ACHN (cell line): ENCODE measurements around the gene ERP29.
"Not testable (repeated sequence)": the region's sequence is repeated elsewhere in the genome, so short reads cannot be mapped to it uniquely, and the experiment has no call there.

Source experiments
- DNase-seq: peaks from one replicate; pipeline ENCODE4 v3.0.0-alpha.2; 2015
- in situ Hi-C: cut with HindIII; loops from 2 replicates; pipeline ENCODE4 v1.10.0; 2017; ENCODE audit warnings: low sequenced_read_pairs, low pct_ligation_motif_present, low pct_unique_long_range_greater_than_20kb

The ERP29 gene

DNA sequence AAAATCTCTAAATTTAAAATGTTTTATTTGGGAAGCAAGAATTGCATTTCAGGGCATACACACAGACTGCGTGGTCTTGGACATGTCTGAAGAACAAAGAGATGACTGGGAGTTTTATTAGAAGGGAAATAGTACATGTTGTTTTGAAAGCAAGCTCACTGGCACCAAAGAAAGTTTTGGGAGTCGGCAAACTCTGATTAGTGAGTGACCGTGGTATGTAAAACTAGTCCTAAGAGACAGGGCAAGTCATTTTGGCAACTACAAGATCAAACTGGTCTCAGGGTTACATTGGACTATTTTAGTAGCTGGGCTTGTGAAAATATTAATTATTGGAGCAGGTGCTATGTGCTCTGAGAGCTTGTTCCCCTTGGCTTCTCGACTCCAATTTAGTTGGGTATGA, 15.2 kb upstream of the ERP29 start:
- DNase-seq = no peak
- in situ Hi-C loops = no loop called here

DNA sequence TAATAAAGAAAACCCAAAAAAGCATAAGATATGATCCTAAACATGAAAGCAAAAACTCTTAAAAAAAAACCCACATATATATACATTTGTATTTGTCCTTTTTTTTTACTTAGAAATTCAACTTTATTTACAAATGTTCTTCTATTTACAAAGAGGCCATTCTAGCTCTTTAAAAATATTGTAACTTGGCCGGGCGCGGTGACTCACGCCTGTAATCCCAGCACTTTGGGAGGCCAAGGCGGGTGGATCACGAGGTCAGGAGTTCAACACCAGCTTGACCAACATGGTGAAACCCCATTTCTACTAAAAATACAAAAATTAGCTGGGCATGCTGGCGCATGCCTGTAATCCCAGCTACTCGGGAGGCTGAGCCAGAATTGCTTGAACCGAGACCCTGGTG, 14.1 kb upstream of the ERP29 start:
- in situ Hi-C loops, DNase-seq: not testable (repeated sequence)

GRCh38 chr12:112000820-112001219, 12.4 kb upstream of the ERP29 start:
- DNase-seq = no peak
- in situ Hi-C loops = no loop called here

- DNase-seq = no peak
- in situ Hi-C loops = no loop called here
Observed at GRCh38 chr12:112001576-112001975, 11.7 kb upstream of the ERP29 start.

DNA sequence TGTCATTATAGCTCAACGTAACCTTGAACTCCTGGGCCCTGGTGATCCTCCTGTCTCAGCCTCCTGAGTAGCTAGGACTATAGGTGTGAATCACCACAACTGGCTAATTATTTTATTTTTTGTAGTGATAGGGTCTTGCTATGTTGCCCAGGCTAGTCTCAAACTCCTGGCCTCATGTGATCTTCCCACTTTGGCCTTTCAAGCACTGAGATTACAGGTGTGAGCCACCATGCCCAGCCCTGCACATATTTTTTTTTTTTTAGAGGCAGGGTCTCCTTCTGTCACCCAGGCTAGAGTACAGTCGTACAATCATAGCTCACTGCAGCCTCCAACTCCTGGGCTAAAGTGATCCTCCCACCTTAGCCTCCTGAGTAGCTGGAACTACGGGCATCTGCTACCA, 9.2 kb upstream of the ERP29 start:
- in situ Hi-C loops = no loop called here
- no peak for DNase-seq

DNA sequence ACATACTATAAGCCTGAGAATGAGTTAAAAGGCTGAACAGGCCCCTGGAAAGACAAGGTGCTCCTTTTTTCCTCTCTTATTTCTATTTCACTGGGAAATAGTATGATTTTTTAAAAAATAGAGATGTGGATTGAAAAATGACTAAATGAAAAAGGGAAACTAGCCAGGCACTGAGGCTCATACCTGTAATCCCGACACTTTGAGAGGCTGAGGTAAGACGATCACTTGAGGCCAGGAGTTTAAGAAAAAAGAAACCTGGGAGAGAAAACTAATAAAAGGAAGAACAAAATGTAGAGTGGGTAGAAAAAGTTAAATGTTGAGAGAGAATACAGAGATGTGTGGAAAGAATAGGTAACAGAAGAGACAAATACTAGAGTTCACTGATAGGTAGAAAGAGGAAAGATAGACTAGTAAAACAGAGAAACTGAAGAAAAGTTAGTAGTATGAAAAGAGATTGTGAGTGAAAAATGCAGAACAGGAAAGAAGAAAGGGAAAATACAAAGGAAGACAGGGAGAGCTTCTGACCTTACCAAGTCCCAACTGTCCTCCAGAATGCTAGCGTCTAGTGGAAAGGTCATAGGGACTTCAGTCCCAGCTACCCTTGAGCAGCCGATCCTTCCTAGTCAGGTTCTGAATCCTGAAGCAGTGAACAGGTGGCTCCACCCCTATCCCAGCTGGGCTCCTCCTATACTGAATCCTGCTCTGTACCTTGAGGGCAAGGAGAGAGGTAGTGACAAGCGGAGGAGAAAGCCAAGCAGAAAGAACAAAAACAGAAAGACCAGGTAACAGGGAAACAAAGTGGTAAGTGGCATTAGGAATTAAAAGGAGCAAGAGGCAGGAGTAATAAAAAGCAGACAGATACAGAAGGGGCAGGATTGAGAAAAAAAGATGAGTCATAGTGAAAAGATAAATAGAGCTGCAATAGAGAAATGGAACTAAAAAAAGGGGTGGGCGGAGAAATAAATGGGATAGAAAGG, 7.5 kb upstream of the ERP29 start:
- in situ Hi-C loops = no loop called here

GRCh38 chr12:112007945-112008344, 5.3 kb upstream of the ERP29 start:
- no peak for DNase-seq
- in situ Hi-C loops = no loop called here

More for the DNA sequence above, 7.5 kb upstream of the ERP29 start:
- DNase-seq = peak; percentile 71

GRCh38 chr12:112008918-112009317, 4.3 kb upstream of the ERP29 start:
- in situ Hi-C loops = no loop called here
- no peak for DNase-seq

- in situ Hi-C loops, DNase-seq: not testable (repeated sequence)
Observed at GRCh38 chr12:112009596-112009995, 3.6 kb upstream of the ERP29 start.

GRCh38 chr12:112010415-112011344, 2.5 kb upstream of the ERP29 start:
- in situ Hi-C loops = no loop called here
- DNase-seq = no peak

DNA sequence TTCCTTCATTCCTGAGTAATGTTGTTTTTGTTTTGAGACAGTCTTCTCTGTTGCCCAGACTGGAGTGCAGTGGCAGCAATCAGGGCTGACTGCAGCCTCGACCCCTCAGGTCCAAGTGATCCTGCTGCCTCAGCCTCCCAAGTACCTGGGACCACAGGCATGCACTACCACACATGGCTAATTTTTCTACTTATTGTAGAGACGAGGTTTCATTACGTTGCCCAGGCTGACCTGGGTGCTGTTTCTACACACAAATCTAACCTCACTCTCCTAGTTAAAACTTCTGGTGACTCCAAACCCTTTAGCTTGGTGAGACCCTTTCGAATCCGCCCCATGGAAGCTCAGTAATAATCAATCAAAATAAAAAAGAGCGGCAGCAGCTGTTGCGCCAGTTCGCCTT, 1.5 kb upstream of the ERP29 start:
- in situ Hi-C loops = no loop called here

GRCh38 chr12:112013601-112014402, 576 bp downstream of the ERP29 start:
- in situ Hi-C loops = no loop called here
- DNase-seq = peak; percentile 91

More for the DNA sequence above, 1.5 kb upstream of the ERP29 start:
- no peak for DNase-seq

DNA sequence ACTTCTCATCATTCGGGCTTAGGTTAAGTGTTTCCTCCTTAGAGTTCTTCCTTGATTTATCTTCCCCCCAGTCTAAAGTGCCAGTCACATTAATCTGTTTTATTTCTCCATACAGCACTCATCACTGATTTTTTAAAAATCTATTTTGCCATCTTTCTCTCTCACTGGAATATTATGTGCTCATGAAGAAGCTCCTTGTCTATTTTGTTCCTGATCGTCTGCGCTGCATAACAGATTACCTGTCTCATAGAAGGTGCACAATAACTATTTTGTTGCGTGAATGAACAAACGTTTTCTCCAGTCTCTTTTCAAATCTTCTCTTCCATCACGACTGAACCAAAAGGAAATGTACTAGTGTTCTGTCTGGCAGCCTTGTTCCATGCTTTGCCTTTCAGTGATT, 2.7 kb downstream of the ERP29 start:
- no peak for DNase-seq
- in situ Hi-C loops = no loop called here

DNA sequence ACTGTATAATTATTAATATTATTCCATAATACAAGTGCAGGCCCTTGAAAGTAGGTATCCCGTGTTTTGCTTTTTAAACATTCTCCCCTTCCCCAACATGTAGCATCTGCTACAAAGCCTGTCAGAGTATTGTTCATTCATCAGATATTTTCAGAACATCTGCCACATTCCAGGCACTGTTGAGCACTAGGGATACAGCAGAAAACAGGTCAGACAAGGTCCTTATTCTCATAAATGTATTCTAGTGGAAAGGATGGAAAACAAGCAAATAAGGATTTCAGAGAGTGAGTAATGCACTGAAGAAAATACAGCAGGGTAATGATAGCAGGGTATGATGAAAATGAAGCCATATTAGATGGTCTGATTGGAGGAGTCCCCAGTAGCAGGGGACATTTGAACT, 3.8 kb downstream of the ERP29 start:
- in situ Hi-C loops = no loop called here

GRCh38 chr12:112018571-112019237, 5.5 kb downstream of the ERP29 start:
- in situ Hi-C loops = no loop called here
- no peak for DNase-seq

More for the DNA sequence above, 3.8 kb downstream of the ERP29 start:
- no peak for DNase-seq

DNA sequence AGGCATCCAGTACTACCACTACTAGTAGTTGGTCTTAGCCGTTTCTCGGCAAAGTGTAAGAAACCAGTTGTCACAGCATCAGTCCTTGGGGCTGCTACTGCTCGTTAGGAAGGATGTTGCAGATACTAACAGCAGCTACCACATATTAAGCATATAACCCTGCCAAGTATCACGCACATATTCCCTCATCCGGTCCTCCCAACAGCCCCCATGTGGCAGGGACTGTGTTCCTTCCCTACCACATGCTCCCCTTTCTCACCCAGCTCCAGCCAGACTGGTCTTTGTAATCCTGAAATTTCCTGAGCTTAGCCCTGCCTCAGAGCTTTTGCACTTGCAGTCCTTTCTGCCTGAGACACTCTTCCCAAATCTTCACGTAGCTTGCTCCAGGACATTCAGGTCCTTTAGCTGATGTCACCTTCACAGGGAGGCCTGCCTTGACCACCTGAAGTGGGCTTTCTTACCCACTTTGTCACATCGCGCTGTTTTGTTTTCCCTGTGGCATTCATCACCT, 7.8 kb downstream of the ERP29 start:
- no peak for DNase-seq
- in situ Hi-C loops = no loop called here

GRCh38 chr12:112022241-112023016, 9.2 kb downstream of the ERP29 start:
- DNase-seq = no peak
- in situ Hi-C loops = no loop called here
